SK-N-SH treated with all-trans-retinoic acid at 6 μM for 48 hours (cell line): ENCODE data around the gene CACHD1.

Source experiments
- ATAC-seq: fragments of 200-7000 bp; cut with Tn5 transposase; 3 replicates; pipeline ENCODE4 v1.9.1; 2020; ENCODE audit warnings: mild to moderate bottlenecking, moderate library complexity
- ARNTL ChIP-seq: fragments of 450-650 bp; formaldehyde crosslinking; IDR thresholded peaks from 2 replicates; pipeline ENCODE4 v1.5.0; 2020; ENCODE audit warnings: low read depth, mild to moderate bottlenecking, moderate library complexity, borderline replicate concordance
- BACH2 ChIP-seq: fragments of 250-450 bp; sonication (Bioruptor Pico); IDR thresholded peaks from 2 replicates; pipeline ENCODE4 v1.9.0; 2021; ENCODE audit warnings: mild to moderate bottlenecking, borderline replicate concordance
- CREB5 ChIP-seq: fragments of 250-450 bp; sonication (Bioruptor Pico); IDR thresholded peaks from 2 replicates; pipeline ENCODE4 v1.5.1; 2020; ENCODE audit warnings: low read depth, mild to moderate bottlenecking, moderate library complexity
- CSDC2 ChIP-seq: fragments of 250-450 bp; sonication (Bioruptor Pico); IDR thresholded peaks from 2 replicates; pipeline ENCODE4 v1.5.0; 2020; ENCODE audit warnings: mild to moderate bottlenecking, moderate library complexity
- CSRNP3 ChIP-seq: fragments of 250-450 bp; sonication (Bioruptor Pico); IDR thresholded peaks from 2 replicates; pipeline ENCODE4 v1.5.1; 2021; ENCODE audit warnings: mild to moderate bottlenecking, moderate library complexity
- ESRRG ChIP-seq: fragments of 250-450 bp; sonication (Bioruptor Pico); IDR thresholded peaks from 2 replicates; pipeline ENCODE4 v1.6.1; 2021; ENCODE audit warnings: mild to moderate bottlenecking
- GLIS3 ChIP-seq: fragments of 250-450 bp; sonication (Bioruptor Pico); IDR thresholded peaks from 2 replicates; pipeline ENCODE4 v1.5.0; 2020; ENCODE audit warnings: mild to moderate bottlenecking, moderate library complexity
- ISL1 ChIP-seq: fragments of 250-450 bp; sonication (Bioruptor Pico); IDR thresholded peaks from 2 replicates; pipeline ENCODE4 v2.1.2; 2022; ENCODE audit warnings: mild to moderate bottlenecking, moderate library complexity
- OSR1 ChIP-seq: fragments of 250-450 bp; sonication (Bioruptor Pico); IDR thresholded peaks from 2 replicates; pipeline ENCODE4 v1.8.0; 2022; ENCODE audit warnings: moderate library complexity, mild to moderate bottlenecking, inconsistent platforms
- POU6F1 ChIP-seq: fragments of 250-450 bp; sonication (Bioruptor Pico); IDR thresholded peaks from 2 replicates; pipeline ENCODE4 v1.8.0; 2021; ENCODE audit warnings: low read depth, mild to moderate bottlenecking, moderate library complexity, borderline replicate concordance
- PPARA ChIP-seq: fragments of 250-450 bp; sonication (Bioruptor Pico); IDR thresholded peaks from 2 replicates; pipeline ENCODE4 v1.5.0; 2020; ENCODE audit warnings: mild to moderate bottlenecking, borderline replicate concordance
- RARB ChIP-seq: fragments of 250-450 bp; sonication (Bioruptor Pico); IDR thresholded peaks from 2 replicates; pipeline ENCODE4 v1.8.0; 2021; ENCODE audit warnings: mild to moderate bottlenecking, moderate library complexity
- SNAI2 ChIP-seq: fragments of 250-450 bp; sonication (Bioruptor Pico); IDR thresholded peaks from 2 replicates; pipeline ENCODE4 v1.5.0; 2020; ENCODE audit warnings: mild to moderate bottlenecking, moderate library complexity
- TCF4 ChIP-seq: fragments of 250-450 bp; sonication (Bioruptor Pico); IDR thresholded peaks from 2 replicates; pipeline ENCODE4 v1.8.0; 2021; ENCODE audit warnings: mild to moderate bottlenecking, moderate library complexity, borderline replicate concordance
- TOX ChIP-seq: fragments of 250-450 bp; sonication (Bioruptor Pico); IDR thresholded peaks from 2 replicates; pipeline ENCODE4 v1.8.0; 2021; ENCODE audit warnings: mild to moderate bottlenecking, moderate library complexity, borderline replicate concordance
- TSHZ2 ChIP-seq: fragments of 250-450 bp; sonication (Bioruptor Pico); IDR thresholded peaks from 2 replicates; pipeline ENCODE4 v1.5.0; 2020; ENCODE audit warnings: mild to moderate bottlenecking, moderate library complexity
- ZC3H10 ChIP-seq: fragments of 250-450 bp; sonication (Bioruptor Pico); IDR thresholded peaks from 2 replicates; pipeline ENCODE4 v1.5.1; 2021; ENCODE audit warnings: mild to moderate bottlenecking, moderate library complexity
- ZFP3 ChIP-seq: fragments of 250-450 bp; sonication (Bioruptor Pico); IDR thresholded peaks from 2 replicates; pipeline ENCODE4 v1.5.0; 2020; ENCODE audit warnings: mild to moderate bottlenecking, moderate library complexity
- ZNF565 ChIP-seq: fragments of 450-650 bp; formaldehyde crosslinking; conservative IDR thresholded peaks from 2 replicates; pipeline ENCODE4 v1.5.0; 2020; ENCODE audit warnings: low read depth, mild to moderate bottlenecking, moderate library complexity
- ZNF70 ChIP-seq: fragments of 450-650 bp; formaldehyde crosslinking; IDR thresholded peaks from 2 replicates; pipeline ENCODE4 v1.5.0; 2020; ENCODE audit warnings: mild to moderate bottlenecking, moderate library complexity
- ZNF8 ChIP-seq: fragments of 450-650 bp; formaldehyde crosslinking; IDR thresholded peaks from 2 replicates; pipeline ENCODE4 v1.5.0; 2020; ENCODE audit warnings: mild to moderate bottlenecking, moderate library complexity

CACHD1 gene

GRCh38 chr1:64440183-64440826 is 29.6 kb upstream of the CACHD1 start:
- TF ChIP-seq GLIS3 (CRISPR knock-in tag) = no peak
- no peak for TF ChIP-seq ZNF70 (CRISPR knock-in tag)
- TF ChIP-seq OSR1 = no peak
- no peak for TF ChIP-seq ZC3H10 (CRISPR knock-in tag)
- TF ChIP-seq PPARA (CRISPR knock-in tag) = no peak
- TF ChIP-seq BACH2 (CRISPR knock-in tag) = no peak
- TF ChIP-seq ZNF565 (CRISPR knock-in tag) = no peak
- TF ChIP-seq CSDC2 (CRISPR knock-in tag) = no peak
- TF ChIP-seq TCF4 (CRISPR knock-in tag) = no peak
- ATAC-seq = no peak

GRCh38 chr1:64451440-64451839 is 18.5 kb upstream of the CACHD1 start:
- TF ChIP-seq POU6F1 (CRISPR knock-in tag) (no peak), BACH2 (CRISPR knock-in tag) (no peak), ESRRG (CRISPR knock-in tag) (no peak), CSDC2 (CRISPR knock-in tag) (no peak), ZNF70 (CRISPR knock-in tag) (no peak), ZFP3 (no peak)
- ATAC-seq = no peak

GRCh38 chr1:64453688-64454087 is 16.2 kb upstream of the CACHD1 start:
- ATAC-seq = no peak
- TF ChIP-seq TOX (no peak), BACH2 (CRISPR knock-in tag) (no peak)

- no peak for TF ChIP-seq ZNF8 (CRISPR knock-in tag)
- no peak for TF ChIP-seq ZC3H10 (CRISPR knock-in tag)
- no peak for TF ChIP-seq BACH2 (CRISPR knock-in tag)
- no peak for TF ChIP-seq ARNTL (CRISPR knock-in tag)
- no peak for TF ChIP-seq ZNF565 (CRISPR knock-in tag)
- TF ChIP-seq TCF4 (CRISPR knock-in tag) = no peak
- TF ChIP-seq SNAI2 (CRISPR knock-in tag) = no peak
- TF ChIP-seq OSR1 = no peak
- TF ChIP-seq TOX = no peak
- no peak for ATAC-seq
These were observed 11.0 kb upstream of the CACHD1 start for GRCh38 chr1:64458915-64459314.

GRCh38 chr1:64459743-64460142 is 10.2 kb upstream of the CACHD1 start:
- no peak for ATAC-seq
- TF ChIP-seq RARB (CRISPR knock-in tag) (no peak), TOX (no peak), ISL1 (no peak), CSRNP3 (CRISPR knock-in tag) (no peak), TSHZ2 (CRISPR knock-in tag) (no peak), GLIS3 (CRISPR knock-in tag) (no peak), ZC3H10 (CRISPR knock-in tag) (no peak), ESRRG (CRISPR knock-in tag) (no peak), TCF4 (CRISPR knock-in tag) (no peak), OSR1 (no peak), PPARA (CRISPR knock-in tag) (no peak), CSDC2 (CRISPR knock-in tag) (no peak), ZNF8 (CRISPR knock-in tag) (no peak), CREB5 (CRISPR knock-in tag) (no peak), ZFP3 (no peak)
